ENCODE results near the gene APH1A.

DNA sequence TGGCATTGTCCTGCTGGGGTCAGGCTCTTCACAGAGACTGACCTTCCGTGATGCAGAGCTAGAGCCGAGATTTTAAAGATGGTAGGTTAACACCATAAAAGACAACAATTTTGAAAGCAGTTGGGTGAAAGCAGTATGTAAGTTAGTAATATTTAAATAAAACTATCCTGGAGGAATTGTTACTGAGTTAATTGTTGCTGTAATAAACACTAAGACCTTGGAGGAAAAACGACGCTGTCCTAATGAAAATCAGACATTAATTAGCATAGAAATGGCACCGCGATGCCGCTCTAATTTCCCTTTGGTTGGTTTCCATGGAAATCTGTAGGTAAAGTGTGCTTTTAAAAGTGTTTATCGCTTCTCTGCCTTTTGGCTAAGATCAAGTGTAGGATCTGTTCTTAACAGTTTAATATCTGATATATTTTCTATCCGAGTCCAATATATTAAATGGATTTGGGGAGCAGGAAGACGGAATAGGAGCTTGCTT is 32.2 kb downstream of the APH1A start:
- TF ChIP-seq ZNF12 (CRISPR knock-in tag; IDR thresholded peaks at IDR 0.05) (no peak), RXRA (CRISPR knock-in tag; IDR thresholded peaks at IDR 0.05) (no peak), ZNF3 (CRISPR knock-in tag; IDR thresholded peaks at IDR 0.05) (no peak), ZNF44 (CRISPR knock-in tag; IDR thresholded peaks at IDR 0.05) (no peak), JUND (CRISPR knock-in tag; IDR thresholded peaks at IDR 0.05) (no peak), ZNF839 (CRISPR knock-in tag; IDR thresholded peaks at IDR 0.05; ENCODE audit: borderline replicate concordance) (no peak), POLR2A (IDR thresholded peaks at IDR 0.05; ENCODE audit: insufficient read depth in 1 of 2, low read depth in 2 of 2, low read length in 2 of 2) (no peak), ZNF274 (CRISPR knock-in tag; IDR thresholded peaks at IDR 0.05) (no peak), SIN3A (IDR thresholded peaks at IDR 0.05; ENCODE audit: borderline replicate concordance, low read depth, low read length) (no peak), NR1H2 (CRISPR knock-in tag; IDR thresholded peaks at IDR 0.05; ENCODE audit: borderline replicate concordance, low read depth) (no peak), ZNF780A (CRISPR knock-in tag; IDR thresholded peaks at IDR 0.05) (no peak)
- TF ChIP-seq, protein P1, sequence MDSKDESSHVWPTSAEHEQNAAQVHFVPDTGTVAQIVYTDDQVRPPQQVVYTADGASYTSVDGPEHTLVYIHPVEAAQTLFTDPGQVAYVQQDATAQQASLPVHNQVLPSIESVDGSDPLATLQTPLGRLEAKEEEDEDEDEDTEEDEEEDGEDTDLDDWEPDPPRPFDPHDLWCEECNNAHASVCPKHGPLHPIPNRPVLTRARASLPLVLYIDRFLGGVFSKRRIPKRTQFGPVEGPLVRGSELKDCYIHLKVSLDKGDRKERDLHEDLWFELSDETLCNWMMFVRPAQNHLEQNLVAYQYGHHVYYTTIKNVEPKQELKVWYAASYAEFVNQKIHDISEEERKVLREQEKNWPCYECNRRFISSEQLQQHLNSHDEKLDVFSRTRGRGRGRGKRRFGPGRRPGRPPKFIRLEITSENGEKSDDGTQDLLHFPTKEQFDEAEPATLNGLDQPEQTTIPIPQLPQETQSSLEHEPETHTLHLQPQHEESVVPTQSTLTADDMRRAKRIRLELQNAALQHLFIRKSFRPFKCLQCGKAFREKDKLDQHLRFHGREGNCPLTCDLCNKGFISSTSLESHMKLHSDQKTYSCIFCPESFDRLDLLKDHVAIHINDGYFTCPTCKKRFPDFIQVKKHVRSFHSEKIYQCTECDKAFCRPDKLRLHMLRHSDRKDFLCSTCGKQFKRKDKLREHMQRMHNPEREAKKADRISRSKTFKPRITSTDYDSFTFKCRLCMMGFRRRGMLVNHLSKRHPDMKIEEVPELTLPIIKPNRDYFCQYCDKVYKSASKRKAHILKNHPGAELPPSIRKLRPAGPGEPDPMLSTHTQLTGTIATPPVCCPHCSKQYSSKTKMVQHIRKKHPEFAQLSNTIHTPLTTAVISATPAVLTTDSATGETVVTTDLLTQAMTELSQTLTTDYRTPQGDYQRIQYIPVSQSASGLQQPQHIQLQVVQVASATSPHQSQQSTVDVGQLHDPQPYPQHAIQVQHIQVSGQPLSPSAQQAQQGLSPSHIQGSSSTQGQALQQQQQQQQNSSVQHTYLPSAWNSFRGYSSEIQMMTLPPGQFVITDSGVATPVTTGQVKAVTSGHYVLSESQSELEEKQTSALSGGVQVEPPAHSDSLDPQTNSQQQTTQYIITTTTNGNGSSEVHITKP (CRISPR knock-in tag; IDR thresholded peaks at IDR 0.05; ENCODE audit: low read depth) = no peak

All from HepG2 (cell line).